HUES64 (cell line): Measurements from ENCODE around the gene PARD3.

Experiments
- H3K27ac ChIP-seq: 2 replicates; pipeline ENCODE4 v1.7.0; 2013; ENCODE audit warnings: low read depth, low read length, inconsistent platforms
- H3K27me3 ChIP-seq: 2 replicates; pipeline ENCODE4 v1.6.1; 2013; ENCODE audit warnings: mild to moderate bottlenecking, low read length; ENCODE audit not compliant: insufficient read depth
- H3K36me3 ChIP-seq: 2 replicates; pipeline ENCODE4 v1.6.1; 2013; ENCODE audit warnings: mild to moderate bottlenecking, low read length; ENCODE audit not compliant: insufficient read depth
- H3K4me1 ChIP-seq: 2 replicates; pipeline ENCODE4 v1.6.1; 2013; ENCODE audit warnings: mild to moderate bottlenecking, low read length, moderate library complexity; ENCODE audit not compliant: insufficient read depth
- H3K4me3 ChIP-seq: 2 replicates; pipeline ENCODE4 v1.5.1; 2013; ENCODE audit warnings: mild to moderate bottlenecking, low read length, moderate library complexity
- H3K9ac ChIP-seq: 2 replicates; pipeline ENCODE4 v1.6.1; 2013; ENCODE audit warnings: mild to moderate bottlenecking, low read depth, low read length
- H3K9me3 ChIP-seq: 2 replicates; pipeline ENCODE4 v1.6.1; 2013; ENCODE audit warnings: low read depth, low read length; ENCODE audit not compliant: insufficient read depth
- WGBS: fragments of 150-250, 120-280 bp; methylation state at CpG from one replicate; pipeline ENCODE4 v1.1.7; 2013; ENCODE audit warnings: missing lambda C conversion rate; 5-methylcytosine and 5-hydroxymethylcytosine counted together

PARD3 gene

GRCh38 chr10:34681933-34682332 is 133.2 kb downstream of the PARD3 start:
- H3K27ac ChIP-seq: no peak overlapping the region
- no peak overlapping the region for H3K4me3 ChIP-seq
- WGBS: 94% methylated on average over 5 of the region's 5 CpGs
- no peaks in the 10 kb centered on the region for H3K36me3 ChIP-seq
- no peak overlapping the region for H3K9ac ChIP-seq
- no peaks in the 10 kb centered on the region for H3K27me3 ChIP-seq
- no peaks in the 10 kb centered on the region for H3K9me3 ChIP-seq
- H3K4me1 ChIP-seq: peaks cover 9% of the 10 kb centered on the region; the same call in 1 of the 2 replicates

- Histone ChIP-seq H3K4me3 (no peak overlapping the region), H3K27ac (no peak overlapping the region), H3K27me3 (no peaks in the 10 kb centered on the region), H3K36me3 (no peaks in the 10 kb centered on the region), H3K4me1 (peaks cover 9% of the 10 kb centered on the region; the same call in 1 of the 2 replicates), H3K9me3 (no peaks in the 10 kb centered on the region), H3K9ac (no peak overlapping the region)
- 85% methylated on average over 6 of the region's 8 CpGs for WGBS
These were observed 135.9 kb downstream of the PARD3 start for GRCh38 chr10:34679177-34679576.

DNA sequence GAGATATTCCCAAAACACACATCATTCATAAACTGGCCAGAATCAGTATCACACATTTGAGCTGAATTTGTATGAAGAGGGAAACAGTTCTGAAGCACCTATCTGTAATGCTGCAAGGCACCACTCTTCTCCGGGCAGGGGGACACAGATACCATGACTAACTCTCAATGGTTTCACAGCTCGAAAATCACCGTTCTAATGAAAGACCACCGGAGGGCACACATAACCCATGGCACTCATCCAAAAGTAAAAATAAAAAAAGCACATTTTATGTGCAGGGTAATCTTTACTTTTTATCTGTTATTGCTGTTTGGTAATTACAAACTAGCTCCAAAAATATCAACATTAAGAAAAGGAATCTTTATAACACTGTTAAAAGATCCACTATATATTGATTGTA is 137.5 kb downstream of the PARD3 start:
- Histone ChIP-seq H3K9me3 (no peaks in the 10 kb centered on the region), H3K27me3 (no peaks in the 10 kb centered on the region), H3K4me3 (no peak overlapping the region), H3K4me1 (peaks cover 9% of the 10 kb centered on the region; the same call in 1 of the 2 replicates), H3K36me3 (no peaks in the 10 kb centered on the region), H3K9ac (no peak overlapping the region), H3K27ac (no peak overlapping the region)
- 88% methylated on average over 4 of the region's 4 CpGs for WGBS

- peaks cover 9% of the 10 kb centered on the region; the same call in 1 of the 2 replicates for H3K4me1 ChIP-seq
- no peak overlapping the region for H3K27ac ChIP-seq
- H3K36me3 ChIP-seq: no peaks in the 10 kb centered on the region
- H3K9me3 ChIP-seq: no peaks in the 10 kb centered on the region
- no peaks in the 10 kb centered on the region for H3K27me3 ChIP-seq
- H3K9ac ChIP-seq: no peak overlapping the region
- no peak overlapping the region for H3K4me3 ChIP-seq
These were observed 138.0 kb downstream of the PARD3 start for GRCh38 chr10:34677132-34677531.

DNA sequence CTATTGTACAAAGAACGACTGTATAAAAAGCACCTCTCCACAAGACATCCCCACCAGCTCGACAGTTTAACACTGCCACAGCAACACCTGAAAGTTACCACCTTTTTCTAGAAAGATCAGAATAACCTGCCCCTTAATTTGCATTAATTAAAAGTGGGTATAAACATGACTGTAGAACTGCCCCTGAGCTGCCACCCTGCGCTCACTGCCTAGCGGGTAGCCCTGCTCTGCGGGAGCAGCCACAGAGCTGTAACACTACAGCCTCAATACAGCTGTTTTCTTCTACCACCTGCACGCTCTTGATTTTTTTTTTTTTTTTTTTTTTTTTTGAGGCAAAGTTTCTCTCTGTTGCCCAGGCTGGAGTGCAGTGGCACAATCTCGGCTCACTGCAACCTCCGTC is 140.9 kb downstream of the PARD3 start:
- Histone ChIP-seq H3K4me1 (peaks cover 8% of the 10 kb centered on the region; the same call in 1 of the 2 replicates), H3K36me3 (no peaks in the 10 kb centered on the region), H3K9ac (no peak overlapping the region), H3K4me3 (no peak overlapping the region), H3K27ac (no peak overlapping the region), H3K27me3 (no peaks in the 10 kb centered on the region), H3K9me3 (no peaks in the 10 kb centered on the region)
- WGBS: 97% methylated on average over 8 of the region's 8 CpGs

- H3K4me3 ChIP-seq: no peak overlapping the region
- H3K4me1 ChIP-seq: peaks cover 8% of the 10 kb centered on the region
- no peaks in the 10 kb centered on the region for H3K36me3 ChIP-seq
- no peaks in the 10 kb centered on the region for H3K9me3 ChIP-seq
- H3K27ac ChIP-seq: no peak overlapping the region
- no peak overlapping the region for H3K9ac ChIP-seq
- H3K27me3 ChIP-seq: no peaks in the 10 kb centered on the region
- 92% methylated on average over 13 of the region's 13 CpGs for WGBS
These were observed 145.0 kb downstream of the PARD3 start for GRCh38 chr10:34670081-34670480.

DNA sequence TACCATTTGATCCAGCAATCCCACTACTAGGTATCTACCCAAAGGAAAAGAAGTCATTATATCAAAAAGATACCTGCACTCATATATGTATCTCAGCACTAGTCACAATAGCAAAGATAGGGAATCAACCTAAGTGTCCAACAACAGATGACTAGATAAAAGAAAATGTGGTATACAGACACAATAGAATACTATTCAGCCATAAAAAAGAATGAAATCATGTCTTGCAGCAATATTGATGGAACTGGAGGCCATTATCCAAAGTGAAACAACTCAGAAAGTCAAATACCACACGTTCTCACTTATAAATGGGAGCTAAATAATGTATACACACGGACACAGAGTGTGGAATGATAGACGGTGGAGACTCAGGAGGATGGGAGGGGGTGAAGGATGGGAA is 146.0 kb downstream of the PARD3 start:
- peaks cover 8% of the 10 kb centered on the region for H3K4me1 ChIP-seq
- 97% methylated on average over 3 of the region's 3 CpGs for WGBS

GRCh38 chr10:34667177-34667576 is 147.9 kb downstream of the PARD3 start:
- 67% methylated on average over 1 of the region's 1 CpG for WGBS
- H3K4me1 ChIP-seq: peaks cover 8% of the 10 kb centered on the region

More for the DNA sequence above, 146.0 kb downstream of the PARD3 start:
- Histone ChIP-seq H3K9ac (no peak overlapping the region), H3K4me3 (no peak overlapping the region), H3K27me3 (no peaks in the 10 kb centered on the region), H3K36me3 (no peaks in the 10 kb centered on the region), H3K27ac (no peak overlapping the region), H3K9me3 (no peaks in the 10 kb centered on the region)

DNA sequence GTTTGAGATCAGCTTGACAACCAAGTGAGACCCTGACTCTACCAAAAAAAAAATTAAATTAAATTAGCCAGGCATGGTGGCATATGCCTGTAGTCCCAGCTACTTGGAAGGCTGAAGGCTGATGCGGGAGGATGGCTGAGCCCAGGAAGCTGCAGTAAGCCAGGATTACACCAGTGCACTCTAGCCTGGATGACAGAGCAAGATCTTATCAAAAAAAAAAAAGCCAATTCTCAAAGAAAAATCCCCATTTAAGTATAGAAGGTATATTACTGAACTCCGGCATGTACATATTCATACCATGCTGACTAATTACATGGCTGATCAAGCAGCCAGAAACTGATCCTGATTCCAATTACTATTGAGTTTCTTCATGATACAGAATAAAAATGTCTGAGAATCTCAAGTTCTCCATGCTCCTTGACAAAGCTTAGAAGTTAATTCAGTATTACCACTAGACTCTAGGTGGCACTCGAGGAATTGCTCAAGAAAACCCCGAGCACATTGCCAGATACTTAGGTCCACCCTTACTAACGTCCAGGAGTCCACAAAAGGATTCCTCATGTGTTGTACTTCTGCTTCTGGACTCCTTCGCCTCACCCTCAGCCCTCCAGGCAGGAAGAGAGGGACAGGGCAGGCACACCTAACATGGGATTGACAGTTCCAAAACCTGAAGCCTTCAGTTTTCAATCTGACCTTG is 148.9 kb downstream of the PARD3 start:
- H3K27me3 ChIP-seq: no peaks in the 10 kb centered on the region
- no peaks in the 10 kb centered on the region for H3K36me3 ChIP-seq
- H3K27ac ChIP-seq: 0 out of 2 replicates have a peak overlapping the region, but pooled peaks have one; percentile 32
- 51% methylated on average over 5 of the region's 6 CpGs for WGBS
- H3K4me1 ChIP-seq: peaks cover 8% of the 10 kb centered on the region
- H3K4me3 ChIP-seq: no peak overlapping the region
- no peaks in the 10 kb centered on the region for H3K9me3 ChIP-seq
- no peak overlapping the region for H3K9ac ChIP-seq

More at GRCh38 chr10:34667177-34667576, 147.9 kb downstream of the PARD3 start:
- Histone ChIP-seq H3K27me3 (no peaks in the 10 kb centered on the region), H3K9me3 (no peaks in the 10 kb centered on the region), H3K9ac (no peak overlapping the region), H3K27ac (no peak overlapping the region), H3K4me3 (no peak overlapping the region), H3K36me3 (no peaks in the 10 kb centered on the region)

DNA sequence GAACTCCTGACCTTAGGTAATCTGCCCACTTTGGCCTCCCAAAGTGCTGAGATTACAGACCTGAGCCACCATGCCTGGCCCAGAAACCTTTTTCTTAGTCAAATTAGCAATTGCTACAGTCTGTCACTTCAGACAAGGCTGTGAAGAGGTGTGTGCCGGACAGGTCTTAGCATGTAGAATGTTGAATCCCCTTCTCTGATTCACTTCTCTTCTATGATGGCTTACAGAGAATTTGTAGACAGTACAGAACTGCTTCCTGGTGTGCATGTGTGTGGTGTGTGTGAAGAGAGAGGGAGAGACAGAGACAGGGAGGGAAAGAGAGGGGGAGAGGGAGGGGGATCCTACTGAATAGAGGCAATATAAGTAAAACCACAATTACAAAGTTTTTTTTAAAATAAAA is 150.4 kb downstream of the PARD3 start:
- H3K4me1 ChIP-seq: peaks cover 5% of the 10 kb centered on the region
- H3K27ac ChIP-seq: no peak overlapping the region
- 83% methylated on average over 1 of the region's 1 CpG for WGBS
- H3K9ac ChIP-seq: no peak overlapping the region
- H3K27me3 ChIP-seq: no peaks in the 10 kb centered on the region
- no peaks in the 10 kb centered on the region for H3K9me3 ChIP-seq
- H3K36me3 ChIP-seq: no peaks in the 10 kb centered on the region
- no peak overlapping the region for H3K4me3 ChIP-seq

DNA sequence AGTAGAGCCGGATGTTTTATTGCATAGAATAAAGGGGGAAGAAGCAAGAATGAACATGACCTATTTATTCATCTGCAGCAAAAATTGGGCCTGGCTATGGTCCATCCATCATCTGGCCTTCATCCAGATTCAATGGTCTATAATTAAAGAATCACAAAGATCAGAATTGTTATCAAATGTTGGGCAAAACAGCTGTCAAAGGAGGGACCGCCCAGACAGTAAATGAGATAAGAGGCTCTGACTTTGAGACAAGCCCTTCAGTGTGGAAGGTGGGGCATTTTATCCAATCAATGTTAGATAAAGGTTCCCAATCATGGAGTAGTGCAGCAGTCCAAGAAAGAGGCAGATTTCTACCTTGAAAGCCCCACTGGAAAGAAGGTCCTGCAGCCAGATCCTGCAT is 153.5 kb downstream of the PARD3 start:
- Histone ChIP-seq H3K27me3 (no peaks in the 10 kb centered on the region), H3K4me3 (no peak overlapping the region), H3K36me3 (no peaks in the 10 kb centered on the region), H3K4me1 (peaks cover 24% of the 10 kb centered on the region), H3K27ac (no peak overlapping the region), H3K9me3 (no peaks in the 10 kb centered on the region), H3K9ac (no peak overlapping the region)
- WGBS: 88% methylated on average over 2 of the region's 2 CpGs

DNA sequence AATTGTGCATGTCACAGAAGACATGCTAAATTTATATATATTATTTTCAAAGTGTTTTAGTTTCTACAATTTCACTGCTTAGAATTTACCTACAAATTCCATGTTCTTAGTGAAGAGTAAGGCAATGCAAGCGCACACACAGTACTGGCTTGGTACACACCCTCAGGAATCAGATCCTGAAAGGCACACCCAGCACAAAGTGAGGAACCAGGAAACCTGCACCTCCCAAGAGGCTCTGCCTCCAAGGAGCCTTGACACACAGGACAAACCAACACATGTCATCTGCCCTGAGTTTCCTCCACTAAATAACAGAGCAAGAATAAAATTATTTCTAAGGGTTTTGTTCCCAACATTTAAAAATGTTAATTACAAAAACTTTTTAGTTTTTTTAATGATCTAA is 156.2 kb downstream of the PARD3 start:
- H3K36me3 ChIP-seq: no peaks in the 10 kb centered on the region
- no peak overlapping the region for H3K27ac ChIP-seq
- H3K27me3 ChIP-seq: no peaks in the 10 kb centered on the region
- H3K9ac ChIP-seq: no peak overlapping the region
- 83% methylated on average over 1 of the region's 1 CpG for WGBS
- no peaks in the 10 kb centered on the region for H3K9me3 ChIP-seq
- H3K4me3 ChIP-seq: no peak overlapping the region
- peaks cover 39% of the 10 kb centered on the region for H3K4me1 ChIP-seq
